Hematopoietic multipotent progenitor cell treated with erythropoietin and hydrocortisone succinate and interleukin-3 and kit ligand, for 4 days (in vitro differentiated cells): ENCODE measurements around the gene MTERF1.
"Not testable (repeated sequence)": the region's sequence is repeated elsewhere in the genome, so short reads cannot be mapped to it uniquely, and the experiment has no call there.

ENCODE experiments used
- DNase-seq: peaks from one replicate; pipeline ENCODE4 v3.0.0-alpha.2; 2015

MTERF1 gene

GRCh38 chr7:91880413-91881241 is at the start of gene MTERF1:
TSS of gene MTERF1 (minus strand) at chr7:91880702. CDS start at chr7:91880083, 619 bp downstream.
- DNase-seq = peak; percentile 98

- no peak for DNase-seq
Measured at GRCh38 chr7:91929463-91929862, 49.0 kb upstream of the MTERF1 start.

GRCh38 chr7:91927912-91928311 is 47.4 kb upstream of the MTERF1 start:
- DNase-seq = no peak

GRCh38 chr7:91922857-91923256 is 42.4 kb upstream of the MTERF1 start:
- no peak for DNase-seq

- no peak for DNase-seq
Measured at GRCh38 chr7:91918356-91918755, 37.9 kb upstream of the MTERF1 start.

GRCh38 chr7:91916051-91916440 is 35.5 kb upstream of the MTERF1 start:
- DNase-seq = no peak

- no peak for DNase-seq
Measured at GRCh38 chr7:91915401-91916050, 35.0 kb upstream of the MTERF1 start.

GRCh38 chr7:91913612-91914011 is 33.1 kb upstream of the MTERF1 start:
- no peak for DNase-seq

- DNase-seq = peak; percentile 18
Measured at GRCh38 chr7:91912494-91912893, 32.0 kb upstream of the MTERF1 start.

GRCh38 chr7:91911121-91911520 is 30.6 kb upstream of the MTERF1 start:
- no peak for DNase-seq

GRCh38 chr7:91910171-91910570 is 29.7 kb upstream of the MTERF1 start:
- DNase-seq = no peak

GRCh38 chr7:91899563-91899962 is 19.1 kb upstream of the MTERF1 start:
- DNase-seq = no peak

GRCh38 chr7:91898240-91898992 is 17.9 kb upstream of the MTERF1 start:
- DNase-seq = no peak

GRCh38 chr7:91894781-91895480 is 14.4 kb upstream of the MTERF1 start:
- DNase-seq = peak; percentile 20

- not testable (repeated sequence) for DNase-seq
Measured at GRCh38 chr7:91893699-91894098, 13.2 kb upstream of the MTERF1 start.

GRCh38 chr7:91892821-91893340 is 12.4 kb upstream of the MTERF1 start:
- no peak for DNase-seq

GRCh38 chr7:91892099-91892705 is 11.7 kb upstream of the MTERF1 start:
- no peak for DNase-seq

GRCh38 chr7:91888271-91889175 is 8.0 kb upstream of the MTERF1 start:
- not testable (repeated sequence) for DNase-seq

- not testable (repeated sequence) for DNase-seq
Measured at GRCh38 chr7:91887336-91888213, 7.1 kb upstream of the MTERF1 start.
